Panc1 (cell line): ENCODE results near the gene DEPP1. TPM values are rescaled to one million over a fixed set of nuclear protein-coding genes. Genes with fewer than 3 reads are reported as not detected.
A peak's percentile ranks its signal among the peaks of the same experiment; 100 is the strongest.
"Not testable (repeated sequence)": the region's sequence is repeated elsewhere in the genome, so short reads cannot be mapped to it uniquely, and the experiment has no call there.

Source experiments
- ATAC-seq: fragments of 200-7000 bp; cut with Tn5 transposase; 2 replicates; pipeline ENCODE4 v1.9.1; 2020; ENCODE audit warnings: mild to moderate bottlenecking, moderate library complexity
- BruUV-seq: library from RNA; stranded (reverse); fragments of 400-500 nt; replicated peaks from 2 replicates; lab custom pipeline; 2021; lab: Mats Ljungman, UMichigan
- CTCF ChIA-PET: fragments of 300-600 bp; sonication (Branson Sonifier 250); formaldehyde crosslinking; loops from one replicate; lab custom pipeline; 2022; ENCODE audit warnings: antibody characterized with exemption; lab: Charles Lee
- POLR2A ChIA-PET: fragments of 300-600 bp; sonication (Branson Sonifier 250); formaldehyde crosslinking; loops from one replicate; lab custom pipeline; 2022; ENCODE audit warnings: antibody characterized with exemption; lab: Charles Lee
- DNase-seq: peaks from one replicate; pipeline ENCODE4 v3.0.0-alpha.2; 2010; ENCODE audit warnings: low read depth, low spot score
- H3K27ac ChIP-seq: 2 replicates; pipeline ENCODE4 v1.5.1; 2011; ENCODE audit warnings: mild to moderate bottlenecking, low read length, inconsistent platforms
- H3K27me3 ChIP-seq: fragments of 200-500 bp; sonication (Bioruptor generic); 2 replicates; pipeline ENCODE4 v1.6.0; 2014; ENCODE audit warnings: low read length, inconsistent platforms; ENCODE audit not compliant: control insufficient read depth, insufficient read depth
- H3K36me3 ChIP-seq: fragments of 200-500 bp; sonication (Bioruptor generic); 2 replicates; pipeline ENCODE4 v1.5.1; 2014; ENCODE audit warnings: inconsistent platforms, mild to moderate bottlenecking, low read length, moderate library complexity; ENCODE audit not compliant: control insufficient read depth, insufficient read depth
- H3K4me1 ChIP-seq: 2 replicates; pipeline ENCODE4 v1.5.1; 2011; ENCODE audit warnings: inconsistent platforms, mild to moderate bottlenecking, low read length, moderate library complexity; ENCODE audit not compliant: control insufficient read depth, insufficient read depth
- H3K4me3 ChIP-seq, 2 experiments: 2 replicates each; pipeline ENCODE4 v1.5.1; 2011 to 2012; ENCODE audit warnings: low read depth in 2 of 2, low read length in 2 of 2, mild to moderate bottlenecking in 2 of 2, inconsistent platforms in 1 of 2, moderate library complexity in 1 of 2
- H3K9me3 ChIP-seq: fragments of 200-500 bp; sonication (Bioruptor generic); 2 replicates; pipeline ENCODE4 v1.5.1; 2014; ENCODE audit warnings: low read depth, mild to moderate bottlenecking, inconsistent platforms, low read length, moderate library complexity; ENCODE audit not compliant: control insufficient read depth, insufficient read depth
- POLR2AphosphoS5 ChIP-seq: IDR thresholded peaks from 2 replicates; pipeline ENCODE4 v1.6.1; 2012; ENCODE audit warnings: mild to moderate bottlenecking, low read depth, low read length, moderate library complexity
- SIN3A ChIP-seq: IDR thresholded peaks from 2 replicates; pipeline ENCODE4 v1.6.1; 2012; ENCODE audit warnings: low read depth, mild to moderate bottlenecking, low read length, moderate library complexity, borderline replicate concordance; ENCODE audit not compliant: insufficient read depth
- TCF7L2 ChIP-seq: IDR thresholded peaks from 2 replicates; pipeline ENCODE4 v1.6.1; 2011; ENCODE audit warnings: mild to moderate bottlenecking, low read depth, low read length, inconsistent platforms
- in situ Hi-C: cut with HindIII; loops from 2 replicates; pipeline ENCODE4 v1.10.0; 2016; ENCODE audit warnings: low sequenced_read_pairs, low pct_unique_long_range_greater_than_20kb
- intact Hi-C: fragments of 100-400 bp; cut with micrococcal nuclease; formaldehyde crosslinking; loops from one replicate; pipeline ENCODE4 v1.10.0; 2022; ENCODE audit not compliant: unreplicated experiment
- total RNA-seq: library from RNA; stranded (reverse); gene quantifications from one replicate; pipeline ENCODE4 v1.2.1, GENCODE V29; 2021; ENCODE audit not compliant: unreplicated experiment
- TF ChIP-seq, protein P1 (sequence below): fragments of 450-650 bp; IDR thresholded peaks from 2 replicates; pipeline ENCODE4 v1.5.1; 2017; ENCODE audit warnings: mild to moderate bottlenecking
- TF ChIP-seq, protein P2 (sequence below), 2 experiments: IDR thresholded peaks; 2 replicates each; pipeline ENCODE4 v1.6.1; 2011 to 2012; ENCODE audit warnings: low read depth in 2 of 2, control low read depth in 1 of 2, low read length in 1 of 2, mild to moderate bottlenecking in 1 of 2, moderate library complexity in 1 of 2; ENCODE audit not compliant: insufficient read depth in 1 of 2

The DEPP1 gene
- total RNA-seq, 1 experiment from 2014 or later: 16.6 TPM

DNA sequence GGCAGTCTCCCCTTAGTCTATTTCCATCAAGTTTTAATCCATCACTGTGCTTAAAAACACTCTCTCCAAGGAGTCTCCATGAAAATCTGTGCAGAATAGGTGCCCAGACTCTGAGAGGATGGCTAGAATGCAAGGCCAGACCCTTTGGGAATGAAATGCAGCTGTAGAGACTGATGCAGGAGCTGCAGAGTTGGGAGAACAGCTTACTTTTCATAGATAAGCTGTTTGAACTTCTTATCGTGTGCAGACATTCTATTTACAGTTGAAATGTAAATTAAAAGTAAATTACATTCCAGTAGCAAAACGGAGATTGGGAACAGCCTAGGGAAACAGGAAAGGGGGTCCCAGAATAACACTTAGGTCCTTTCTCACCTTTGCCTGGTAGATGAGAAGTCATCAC, 37.0 kb upstream of the DEPP1 start:
- no peaks in the 10 kb centered on the region for H3K9me3 ChIP-seq
- no peak for ATAC-seq
- in situ Hi-C loops (no loop called here), intact Hi-C loops (no loop called here)
- CTCF ChIA-PET: no interaction called here
- H3K4me1 ChIP-seq: no peaks in the 10 kb centered on the region
- DNase-seq: no peak
- no peaks in the 10 kb centered on the region for H3K36me3 ChIP-seq
- POLR2A ChIA-PET: no interaction called here
- H3K27me3 ChIP-seq: peaks cover 6% of the 10 kb centered on the region
- TF ChIP-seq, protein P1, sequence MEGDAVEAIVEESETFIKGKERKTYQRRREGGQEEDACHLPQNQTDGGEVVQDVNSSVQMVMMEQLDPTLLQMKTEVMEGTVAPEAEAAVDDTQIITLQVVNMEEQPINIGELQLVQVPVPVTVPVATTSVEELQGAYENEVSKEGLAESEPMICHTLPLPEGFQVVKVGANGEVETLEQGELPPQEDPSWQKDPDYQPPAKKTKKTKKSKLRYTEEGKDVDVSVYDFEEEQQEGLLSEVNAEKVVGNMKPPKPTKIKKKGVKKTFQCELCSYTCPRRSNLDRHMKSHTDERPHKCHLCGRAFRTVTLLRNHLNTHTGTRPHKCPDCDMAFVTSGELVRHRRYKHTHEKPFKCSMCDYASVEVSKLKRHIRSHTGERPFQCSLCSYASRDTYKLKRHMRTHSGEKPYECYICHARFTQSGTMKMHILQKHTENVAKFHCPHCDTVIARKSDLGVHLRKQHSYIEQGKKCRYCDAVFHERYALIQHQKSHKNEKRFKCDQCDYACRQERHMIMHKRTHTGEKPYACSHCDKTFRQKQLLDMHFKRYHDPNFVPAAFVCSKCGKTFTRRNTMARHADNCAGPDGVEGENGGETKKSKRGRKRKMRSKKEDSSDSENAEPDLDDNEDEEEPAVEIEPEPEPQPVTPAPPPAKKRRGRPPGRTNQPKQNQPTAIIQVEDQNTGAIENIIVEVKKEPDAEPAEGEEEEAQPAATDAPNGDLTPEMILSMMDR: no peak
- no peak for TF ChIP-seq POLR2AphosphoS5
- TF ChIP-seq, protein P2, sequence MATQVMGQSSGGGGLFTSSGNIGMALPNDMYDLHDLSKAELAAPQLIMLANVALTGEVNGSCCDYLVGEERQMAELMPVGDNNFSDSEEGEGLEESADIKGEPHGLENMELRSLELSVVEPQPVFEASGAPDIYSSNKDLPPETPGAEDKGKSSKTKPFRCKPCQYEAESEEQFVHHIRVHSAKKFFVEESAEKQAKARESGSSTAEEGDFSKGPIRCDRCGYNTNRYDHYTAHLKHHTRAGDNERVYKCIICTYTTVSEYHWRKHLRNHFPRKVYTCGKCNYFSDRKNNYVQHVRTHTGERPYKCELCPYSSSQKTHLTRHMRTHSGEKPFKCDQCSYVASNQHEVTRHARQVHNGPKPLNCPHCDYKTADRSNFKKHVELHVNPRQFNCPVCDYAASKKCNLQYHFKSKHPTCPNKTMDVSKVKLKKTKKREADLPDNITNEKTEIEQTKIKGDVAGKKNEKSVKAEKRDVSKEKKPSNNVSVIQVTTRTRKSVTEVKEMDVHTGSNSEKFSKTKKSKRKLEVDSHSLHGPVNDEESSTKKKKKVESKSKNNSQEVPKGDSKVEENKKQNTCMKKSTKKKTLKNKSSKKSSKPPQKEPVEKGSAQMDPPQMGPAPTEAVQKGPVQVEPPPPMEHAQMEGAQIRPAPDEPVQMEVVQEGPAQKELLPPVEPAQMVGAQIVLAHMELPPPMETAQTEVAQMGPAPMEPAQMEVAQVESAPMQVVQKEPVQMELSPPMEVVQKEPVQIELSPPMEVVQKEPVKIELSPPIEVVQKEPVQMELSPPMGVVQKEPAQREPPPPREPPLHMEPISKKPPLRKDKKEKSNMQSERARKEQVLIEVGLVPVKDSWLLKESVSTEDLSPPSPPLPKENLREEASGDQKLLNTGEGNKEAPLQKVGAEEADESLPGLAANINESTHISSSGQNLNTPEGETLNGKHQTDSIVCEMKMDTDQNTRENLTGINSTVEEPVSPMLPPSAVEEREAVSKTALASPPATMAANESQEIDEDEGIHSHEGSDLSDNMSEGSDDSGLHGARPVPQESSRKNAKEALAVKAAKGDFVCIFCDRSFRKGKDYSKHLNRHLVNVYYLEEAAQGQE (IDR thresholded peaks at IDR 0.05; ENCODE audit: insufficient read depth in 1 of 2, low read depth in 2 of 2, low read length in 1 of 2): no peak
- no peak for TF ChIP-seq SIN3A
- TF ChIP-seq TCF7L2: no peak
- no peak overlapping the region for H3K27ac ChIP-seq
- no TSS peak for BruUV-seq
- no peak overlapping the region for H3K4me3 ChIP-seq

DNA sequence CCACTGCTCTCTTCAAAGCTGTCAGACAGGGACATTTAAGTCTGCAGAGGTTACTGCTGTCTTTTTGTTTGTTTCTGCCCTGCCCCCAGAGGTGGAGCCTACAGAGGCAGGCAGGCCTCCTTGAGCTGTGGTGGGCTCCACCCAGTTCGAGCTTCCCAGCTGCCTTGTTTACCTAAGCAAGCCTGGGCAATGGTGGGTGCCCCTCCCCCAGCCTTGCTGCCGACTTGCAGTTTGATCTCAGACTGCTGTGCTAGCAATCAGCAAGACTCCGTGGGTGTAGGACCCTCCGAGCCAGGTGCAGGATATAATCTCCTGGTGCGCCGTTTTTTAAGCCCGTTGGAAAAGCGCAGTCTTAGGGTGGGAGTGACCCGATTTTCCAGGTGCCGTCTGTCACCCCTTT, 35.9 kb upstream of the DEPP1 start:
- H3K9me3 ChIP-seq, BruUV-seq, H3K4me3 ChIP-seq, H3K4me1 ChIP-seq, ATAC-seq, intact Hi-C loops, CTCF ChIA-PET, POLR2A ChIA-PET, in situ Hi-C loops, H3K27ac ChIP-seq, H3K36me3 ChIP-seq, DNase-seq, H3K27me3 ChIP-seq: not testable (repeated sequence)

DNA sequence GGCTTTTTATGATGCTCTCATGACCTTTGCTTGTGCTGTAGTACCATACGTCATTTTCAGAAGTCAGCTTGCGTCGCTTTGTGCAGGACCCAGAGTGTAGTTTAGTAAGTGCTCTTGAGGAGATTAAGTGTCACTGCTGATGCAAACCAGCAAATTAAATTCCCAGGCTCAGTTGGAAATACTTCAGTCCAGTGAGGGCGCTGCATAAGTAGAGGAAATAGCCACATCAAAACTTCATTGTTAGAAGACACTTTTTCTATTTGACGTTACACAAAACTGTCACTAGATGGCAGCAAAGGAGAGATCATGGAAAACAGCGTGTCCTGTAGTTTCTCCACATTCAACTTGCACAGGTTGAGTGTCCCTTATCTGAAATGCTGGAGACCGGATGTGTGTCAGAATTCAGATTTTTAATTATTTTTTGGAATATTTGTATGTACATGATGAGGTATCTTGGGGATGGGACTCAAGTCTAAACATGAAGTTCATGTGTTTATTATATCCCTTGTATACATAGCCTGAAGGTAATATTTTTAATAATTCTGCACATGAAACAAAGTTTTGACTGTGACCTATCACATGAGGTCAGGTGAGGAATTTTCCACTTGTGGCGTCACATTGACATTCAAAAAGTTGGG, 30.0 kb upstream of the DEPP1 start:
- in situ Hi-C loops (no loop called here), intact Hi-C loops (loop anchor here (5.0 to 10.0 kb wide), 3 partner anchors 76 to 446 kb away; no protein-coding TSS in a partner anchor)
- H3K27ac ChIP-seq: no peak overlapping the region
- H3K27me3 ChIP-seq: no peaks in the 10 kb centered on the region
- no peaks in the 10 kb centered on the region for H3K4me1 ChIP-seq
- no TSS peak for BruUV-seq
- ChIA-PET POLR2A (interaction anchor here (0.6 kb wide), 1 partner anchor 1035 kb away, joined by 8 read pairs; no protein-coding TSS in a partner anchor), CTCF (no interaction called here)
- no peak overlapping the region for H3K4me3 ChIP-seq
- H3K36me3 ChIP-seq: no peaks in the 10 kb centered on the region; the same call in 1 of the 2 replicates
- peaks cover 8% of the 10 kb centered on the region; the same call in 1 of the 2 replicates for H3K9me3 ChIP-seq
- no peak for TF ChIP-seq POLR2AphosphoS5
- TF ChIP-seq, protein P1: peak; percentile 89
- DNase-seq (peak; percentile 82), ATAC-seq (peak; percentile 95)
